ENCODE data around the gene KREMEN1. TPM values are rescaled to one million over a fixed set of nuclear protein-coding genes. Genes with fewer than 3 reads are reported as not detected.

KREMEN1 gene
- total RNA-seq, 1 experiment from 2014 or later = 2.4 TPM

DNA sequence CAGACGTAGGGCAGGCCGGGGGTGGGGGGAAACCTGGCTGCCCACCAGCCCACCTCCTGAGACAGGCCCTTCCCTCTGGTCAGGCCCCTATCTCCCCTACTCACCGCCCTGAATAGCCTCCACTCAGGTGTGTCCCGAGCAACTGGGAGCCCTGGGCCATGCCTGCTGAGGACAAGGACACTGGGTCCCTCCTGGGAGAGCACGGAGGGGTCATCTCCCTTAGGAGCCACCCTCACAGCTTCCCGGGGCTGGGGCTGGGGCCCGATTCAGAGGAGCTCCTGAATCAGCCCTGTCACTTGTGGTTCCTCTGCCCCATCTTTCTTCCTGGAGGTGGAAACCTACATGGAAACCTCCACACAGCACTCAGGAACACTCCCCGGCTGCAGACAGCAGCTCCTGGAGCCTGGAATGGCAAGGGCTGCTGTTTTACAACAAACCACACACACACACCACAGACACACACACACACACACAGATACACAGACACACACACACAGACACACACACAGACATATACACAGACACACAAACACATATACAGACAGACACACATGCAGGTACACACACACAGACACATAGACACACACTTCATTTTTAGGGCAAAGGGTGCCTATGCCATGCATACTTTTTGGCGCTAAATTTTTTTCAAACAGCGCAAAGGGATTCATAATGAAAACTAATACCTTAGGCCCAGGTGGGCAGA is 123.3 kb downstream of the KREMEN1 start:
- no peak for DNase-seq
- Histone ChIP-seq H3K27me3 (no peaks in the 10 kb centered on the region), H3K9me3 (no peaks in the 10 kb centered on the region), H3K4me3 (no peak overlapping the region), H3K36me3 (no peaks in the 10 kb centered on the region)

DNA sequence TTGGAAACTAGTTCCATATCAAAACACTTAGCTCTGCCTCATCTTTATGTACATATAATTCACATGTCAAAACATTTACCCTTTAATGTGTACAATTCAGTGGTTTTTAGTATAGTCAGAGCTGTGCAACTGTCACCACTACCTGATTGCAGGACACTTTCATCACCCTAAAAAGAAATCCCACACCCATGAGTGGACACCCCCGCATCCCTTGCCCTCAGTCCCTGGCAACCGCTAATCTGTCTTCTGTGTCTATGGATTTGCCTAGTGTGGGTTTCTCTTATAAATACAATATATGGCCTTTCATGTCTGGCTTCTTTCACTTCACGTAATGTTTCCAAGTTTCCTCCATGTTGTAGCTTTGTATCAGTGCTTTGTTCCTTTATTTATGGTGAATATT is 124.3 kb downstream of the KREMEN1 start:
- DNase-seq = no peak
- Histone ChIP-seq H3K4me3 (no peak overlapping the region), H3K9me3 (no peaks in the 10 kb centered on the region), H3K36me3 (no peaks in the 10 kb centered on the region), H3K27me3 (no peaks in the 10 kb centered on the region)

DNA sequence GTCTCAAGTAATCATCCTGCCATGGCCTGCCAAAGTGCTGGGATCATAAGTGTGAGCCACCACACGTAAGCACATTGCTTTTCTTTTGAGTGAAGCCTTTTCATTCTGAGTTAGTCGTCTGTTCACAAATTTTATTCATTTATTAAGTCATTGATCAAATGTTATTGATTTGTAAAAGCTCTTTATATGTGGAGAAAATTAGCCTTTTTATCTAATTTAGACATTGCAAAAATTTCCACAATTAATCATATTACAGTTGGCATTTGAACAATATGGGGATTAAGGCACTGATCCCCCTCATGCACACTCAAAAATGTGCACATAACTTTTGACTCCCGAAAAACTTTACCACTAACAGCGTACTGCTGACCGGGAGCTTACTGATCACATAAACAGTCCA is 125.4 kb downstream of the KREMEN1 start:
- no peaks in the 10 kb centered on the region for H3K9me3 ChIP-seq
- no peaks in the 10 kb centered on the region for H3K27me3 ChIP-seq
- H3K4me3 ChIP-seq = no peak overlapping the region
- H3K36me3 ChIP-seq = no peaks in the 10 kb centered on the region
- DNase-seq = no peak

DNA sequence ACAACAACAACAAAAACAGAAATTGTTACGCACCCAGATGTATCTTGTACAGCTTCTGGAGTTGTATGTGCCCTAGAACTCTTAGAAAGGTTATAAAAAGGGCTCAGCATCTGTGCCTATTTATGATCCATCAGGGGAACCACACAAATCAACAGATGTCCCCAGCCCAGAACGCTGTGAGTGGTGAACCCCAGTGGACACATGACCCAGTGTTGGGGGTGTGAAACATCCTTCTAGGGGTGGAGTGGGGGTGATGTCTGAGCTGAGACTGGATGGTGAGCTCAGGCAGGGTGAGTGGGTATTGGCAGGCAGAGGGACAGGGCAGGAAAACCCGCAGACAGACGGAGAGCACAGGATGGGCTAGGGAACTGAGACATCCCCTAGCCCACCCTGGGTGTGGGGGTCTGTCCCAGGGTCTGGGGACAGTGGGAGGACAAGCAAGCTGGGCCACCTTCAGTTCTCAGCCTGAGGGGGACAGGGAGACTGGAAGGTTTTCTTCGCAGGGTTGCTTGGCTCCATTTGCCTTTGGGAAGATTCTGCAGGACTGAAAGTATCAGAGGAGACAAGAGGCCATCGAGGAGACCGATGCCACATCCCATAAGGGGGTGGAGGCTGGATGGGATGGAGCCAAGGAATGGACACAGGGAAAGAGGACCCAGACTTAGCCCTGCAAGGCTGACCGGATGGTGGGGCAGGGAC is 127.0 kb downstream of the KREMEN1 start:
- no peak for DNase-seq
- no peaks in the 10 kb centered on the region for H3K27me3 ChIP-seq
- H3K9me3 ChIP-seq = no peaks in the 10 kb centered on the region

DNA sequence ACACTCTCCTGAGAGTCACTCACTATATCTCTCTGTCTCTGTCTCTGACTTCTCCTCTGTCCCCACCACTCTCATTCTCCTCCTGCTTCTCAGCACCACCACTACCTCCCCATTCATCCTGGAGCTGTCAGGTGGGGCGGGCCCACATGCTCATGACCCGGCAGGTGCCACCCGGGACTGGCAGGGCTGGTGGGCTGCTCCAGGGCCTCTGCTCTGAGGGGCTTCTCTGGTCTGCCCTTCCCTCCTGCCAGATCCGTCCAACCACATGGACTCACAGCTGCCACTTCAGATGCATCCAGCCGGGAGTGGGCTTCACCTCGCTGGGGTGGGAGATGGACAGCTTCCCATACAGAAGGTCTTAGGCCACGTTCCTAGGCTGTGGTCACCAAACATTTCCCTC is 128.1 kb downstream of the KREMEN1 start:
- H3K4me3 ChIP-seq = no peak overlapping the region
- no peaks in the 10 kb centered on the region for H3K36me3 ChIP-seq
- no peaks in the 10 kb centered on the region for H3K27me3 ChIP-seq
- DNase-seq = no peak
- H3K9me3 ChIP-seq = no peaks in the 10 kb centered on the region

More for the DNA sequence above, 127.0 kb downstream of the KREMEN1 start:
- Histone ChIP-seq H3K4me3 (no peak overlapping the region), H3K36me3 (no peaks in the 10 kb centered on the region)

DNA sequence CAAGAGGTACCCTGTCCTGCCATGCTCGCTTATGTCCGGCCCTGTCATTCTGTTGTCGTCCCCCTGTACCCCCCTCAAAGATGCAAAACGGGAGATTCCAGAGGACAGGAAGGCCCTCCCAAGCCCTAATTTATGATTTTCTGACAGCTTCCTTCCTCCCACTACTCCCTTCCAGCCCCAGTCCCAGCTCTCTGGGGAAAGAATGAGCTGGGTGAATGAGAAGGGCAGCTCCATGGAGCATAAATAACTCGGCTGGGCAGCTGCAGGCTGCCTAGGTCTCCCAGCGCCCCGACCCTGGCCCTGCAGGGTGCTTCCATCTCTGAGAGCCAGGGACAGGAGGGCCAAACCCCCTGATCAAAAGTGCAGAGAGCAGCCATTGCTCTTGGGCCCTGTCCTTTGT is 128.9 kb downstream of the KREMEN1 start:
- DNase-seq = no peak
- H3K36me3 ChIP-seq = no peaks in the 10 kb centered on the region

DNA sequence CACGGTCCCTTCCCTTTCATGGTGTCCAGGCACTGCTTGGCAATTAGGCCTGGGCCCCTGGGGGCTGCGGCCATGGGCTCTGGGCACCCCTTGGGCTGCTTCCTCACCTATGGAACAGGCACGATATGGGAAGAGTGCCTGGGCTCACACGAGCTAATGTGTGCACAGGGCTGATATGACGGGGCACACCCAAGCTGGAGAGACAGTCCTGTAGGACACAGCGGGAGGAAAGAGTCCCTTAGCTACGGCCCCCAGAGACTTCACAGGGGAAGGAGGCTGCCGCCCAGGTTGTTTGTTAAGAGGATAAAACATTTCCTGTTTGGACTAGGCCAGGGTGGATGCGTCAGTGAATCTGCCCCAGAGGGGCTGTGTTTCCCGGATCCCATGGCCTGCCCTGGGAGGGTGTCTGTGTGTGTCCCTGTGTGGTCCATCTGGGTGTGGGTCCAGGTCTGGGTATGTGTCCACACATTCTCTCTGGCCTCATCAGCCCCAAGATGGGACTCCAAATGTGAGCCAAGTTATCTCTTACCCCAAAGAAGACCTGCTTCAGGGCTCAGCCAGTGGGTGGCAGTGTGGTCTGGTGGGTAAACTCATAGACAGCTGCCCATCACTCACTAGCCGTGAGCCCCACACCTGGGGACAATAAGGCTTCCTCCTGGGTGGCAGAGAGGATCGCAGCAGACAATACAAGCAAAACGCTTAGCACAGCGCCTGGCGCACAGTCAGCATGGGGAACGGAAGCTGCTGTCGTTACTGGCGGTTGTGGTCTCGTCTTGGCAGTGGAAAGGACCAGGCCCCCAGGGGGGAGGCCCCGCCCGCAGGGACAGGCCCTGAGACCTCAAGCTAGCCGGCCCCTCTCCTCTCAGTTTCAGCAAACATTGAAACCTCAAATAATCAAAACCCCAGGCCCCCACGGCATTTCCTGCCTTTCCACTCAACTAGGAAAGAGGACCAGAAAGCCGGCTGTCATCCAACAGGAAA is 129.7 kb downstream of the KREMEN1 start:
- no peaks in the 10 kb centered on the region for H3K9me3 ChIP-seq
- H3K36me3 ChIP-seq = no peaks in the 10 kb centered on the region
- peak; percentile 20 for DNase-seq
- H3K4me3 ChIP-seq = no peak overlapping the region
- no peaks in the 10 kb centered on the region for H3K27me3 ChIP-seq

More for the DNA sequence above, 128.9 kb downstream of the KREMEN1 start:
- Histone ChIP-seq H3K4me3 (no peak overlapping the region), H3K27me3 (no peaks in the 10 kb centered on the region), H3K9me3 (no peaks in the 10 kb centered on the region)

DNA sequence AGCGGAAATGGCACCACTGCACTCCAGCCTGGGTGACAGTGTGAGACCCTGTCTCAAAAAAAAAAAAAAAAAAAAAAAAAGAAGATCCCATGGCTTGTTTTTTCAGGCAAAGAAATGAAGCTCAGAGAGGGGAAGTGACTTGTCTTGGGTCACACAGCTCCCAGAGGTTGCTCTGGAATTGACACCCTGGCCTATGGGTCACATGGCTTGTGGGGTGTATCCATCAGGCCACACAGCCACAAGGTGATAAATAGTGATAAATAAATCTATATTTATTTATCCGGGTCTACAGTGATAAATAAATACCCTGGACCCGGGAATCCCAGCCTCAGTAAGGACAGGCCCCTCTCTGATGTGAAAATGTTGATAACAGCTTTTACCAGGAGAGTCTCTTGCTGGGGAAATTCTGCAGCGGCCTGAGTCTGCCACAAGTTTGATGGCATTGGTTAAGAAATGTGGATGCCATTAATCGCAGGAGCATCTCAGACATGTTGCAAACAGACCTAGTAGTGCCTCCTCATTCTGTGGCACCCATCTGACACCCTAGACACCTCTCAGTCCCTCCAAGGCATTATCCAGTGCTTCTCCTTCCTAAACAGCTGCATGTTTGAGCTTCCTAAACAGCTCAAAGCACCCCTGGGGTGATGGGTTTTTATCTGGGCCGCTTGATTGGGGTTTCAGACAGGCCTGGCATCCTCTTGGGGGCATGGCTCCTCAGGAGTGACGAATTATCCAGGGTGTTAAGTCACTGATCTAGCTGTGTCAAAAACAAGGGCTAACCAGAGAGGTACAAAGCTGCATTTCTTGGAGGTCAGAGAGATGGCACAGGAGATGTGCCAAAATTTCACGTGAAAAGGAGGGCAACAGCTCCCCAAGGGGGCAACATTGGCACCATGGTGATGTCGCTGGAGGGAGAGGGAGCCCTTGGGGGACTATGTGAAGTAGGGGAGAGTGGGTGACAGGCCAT is 130.9 kb downstream of the KREMEN1 start:
- Histone ChIP-seq H3K36me3 (no peaks in the 10 kb centered on the region), H3K9me3 (no peaks in the 10 kb centered on the region), H3K4me3 (no peak overlapping the region), H3K27me3 (no peaks in the 10 kb centered on the region)
- DNase-seq = no peak

DNA sequence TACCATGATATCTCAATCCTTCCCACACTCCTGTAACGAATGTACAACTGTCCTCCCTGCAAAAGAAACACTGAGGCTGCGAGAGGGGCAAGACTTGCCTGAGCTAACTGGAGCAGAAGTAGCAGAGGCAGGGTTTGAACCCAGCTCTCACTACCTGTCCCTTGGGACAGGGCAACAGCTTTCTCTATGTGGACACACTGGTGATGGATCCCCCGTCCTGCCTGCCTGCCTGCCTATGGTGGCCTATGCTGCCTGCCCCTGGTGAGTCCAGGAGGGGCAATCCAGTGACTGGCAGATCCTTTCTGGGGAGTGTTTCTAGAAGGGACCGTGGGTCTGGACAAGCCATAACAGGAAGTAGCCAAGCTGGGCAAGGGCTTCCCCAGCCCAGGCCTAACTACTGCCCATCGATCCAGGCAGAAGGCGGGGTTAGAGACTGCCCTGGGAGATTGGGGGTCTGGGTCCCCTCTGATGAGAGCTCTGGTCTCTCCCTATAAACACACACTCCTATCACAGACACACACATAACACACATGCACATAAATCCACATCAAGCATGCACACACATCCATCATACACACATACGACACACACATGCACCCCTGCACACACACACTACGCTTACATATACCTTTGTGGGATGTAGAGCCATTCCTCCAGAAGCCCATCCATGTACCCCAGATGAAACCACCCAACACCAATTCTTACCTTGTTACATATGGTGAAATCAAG is 131.8 kb downstream of the KREMEN1 start:
- H3K36me3 ChIP-seq = no peaks in the 10 kb centered on the region
- H3K27me3 ChIP-seq = no peaks in the 10 kb centered on the region
- H3K4me3 ChIP-seq = no peak overlapping the region
- no peaks in the 10 kb centered on the region for H3K9me3 ChIP-seq
- no peak for DNase-seq

DNA sequence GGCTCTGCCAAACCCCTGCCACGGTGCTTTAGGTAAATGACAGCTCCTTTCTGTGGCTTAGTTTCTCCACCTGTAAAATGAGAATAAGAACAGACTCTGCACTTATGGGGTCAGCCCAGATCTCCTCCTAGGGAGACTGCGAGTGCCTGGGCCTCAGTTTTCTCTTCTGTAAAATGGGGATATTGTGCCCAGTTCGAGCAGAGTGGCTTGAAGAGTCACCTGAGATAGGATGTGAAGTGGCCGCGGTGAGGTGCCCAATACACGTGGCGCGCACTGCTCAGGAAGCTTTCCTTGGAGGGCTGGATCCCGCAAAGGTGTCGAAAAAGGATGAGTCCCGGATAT is 132.4 kb downstream of the KREMEN1 start:
- DNase-seq = no peak
- H3K27me3 ChIP-seq = no peaks in the 10 kb centered on the region
- no peaks in the 10 kb centered on the region for H3K36me3 ChIP-seq
- no peaks in the 10 kb centered on the region for H3K9me3 ChIP-seq
- peak overlapping the region; percentile 36 for H3K4me3 ChIP-seq

DNA sequence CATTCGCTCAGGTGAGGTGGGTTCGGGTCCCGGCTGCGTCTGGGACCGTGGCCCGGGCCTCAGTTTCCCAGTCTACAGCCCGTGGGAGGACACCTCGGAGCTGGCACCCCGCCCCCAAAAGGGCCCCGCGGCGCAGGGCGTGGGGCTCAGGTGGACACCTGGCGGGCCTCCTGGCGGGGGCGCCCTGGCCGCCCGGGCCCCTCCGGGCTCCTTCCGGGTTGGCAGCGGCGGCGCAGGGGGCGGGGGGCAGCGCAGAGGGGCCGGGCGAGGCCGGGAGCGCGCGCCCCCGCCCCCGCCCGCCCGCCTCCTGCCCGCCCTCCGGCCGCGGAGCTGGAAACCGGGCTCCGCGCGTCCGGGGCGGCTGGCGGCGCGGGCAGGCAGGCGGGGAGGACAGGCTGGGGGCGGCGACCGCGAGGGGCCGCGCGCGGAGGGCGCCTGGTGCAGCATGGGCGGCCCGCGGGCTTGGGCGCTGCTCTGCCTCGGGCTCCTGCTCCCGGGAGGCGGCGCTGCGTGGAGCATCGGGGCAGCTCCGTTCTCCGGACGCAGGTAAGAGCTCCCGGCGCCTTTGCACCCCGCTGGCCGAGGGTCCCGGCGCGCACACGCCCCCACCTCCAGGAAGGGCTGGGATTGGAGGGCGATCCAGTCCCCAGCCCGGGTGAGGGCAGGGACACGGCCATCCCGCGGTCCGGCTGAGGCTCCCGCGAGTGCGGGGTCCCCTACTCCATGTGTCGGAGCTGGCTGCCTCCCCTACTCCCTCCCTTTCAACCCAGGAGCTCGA is 132.9 kb downstream of the KREMEN1 start, which contains the start of gene EMID1:
Gene EMID1, plus strand, starts transcription at position 303 of the 778 bp plus-strand sequence. Its CDS starts 143 bp downstream, at position 446.
- H3K9me3 ChIP-seq = no peaks in the 10 kb centered on the region
- peak; percentile 44 for DNase-seq
- H3K4me3 ChIP-seq = peak within 1 kb of the TSS; percentile 47
- H3K27me3 ChIP-seq = no peaks in the 10 kb centered on the region
- no peaks in the 10 kb centered on the region for H3K36me3 ChIP-seq

DNA sequence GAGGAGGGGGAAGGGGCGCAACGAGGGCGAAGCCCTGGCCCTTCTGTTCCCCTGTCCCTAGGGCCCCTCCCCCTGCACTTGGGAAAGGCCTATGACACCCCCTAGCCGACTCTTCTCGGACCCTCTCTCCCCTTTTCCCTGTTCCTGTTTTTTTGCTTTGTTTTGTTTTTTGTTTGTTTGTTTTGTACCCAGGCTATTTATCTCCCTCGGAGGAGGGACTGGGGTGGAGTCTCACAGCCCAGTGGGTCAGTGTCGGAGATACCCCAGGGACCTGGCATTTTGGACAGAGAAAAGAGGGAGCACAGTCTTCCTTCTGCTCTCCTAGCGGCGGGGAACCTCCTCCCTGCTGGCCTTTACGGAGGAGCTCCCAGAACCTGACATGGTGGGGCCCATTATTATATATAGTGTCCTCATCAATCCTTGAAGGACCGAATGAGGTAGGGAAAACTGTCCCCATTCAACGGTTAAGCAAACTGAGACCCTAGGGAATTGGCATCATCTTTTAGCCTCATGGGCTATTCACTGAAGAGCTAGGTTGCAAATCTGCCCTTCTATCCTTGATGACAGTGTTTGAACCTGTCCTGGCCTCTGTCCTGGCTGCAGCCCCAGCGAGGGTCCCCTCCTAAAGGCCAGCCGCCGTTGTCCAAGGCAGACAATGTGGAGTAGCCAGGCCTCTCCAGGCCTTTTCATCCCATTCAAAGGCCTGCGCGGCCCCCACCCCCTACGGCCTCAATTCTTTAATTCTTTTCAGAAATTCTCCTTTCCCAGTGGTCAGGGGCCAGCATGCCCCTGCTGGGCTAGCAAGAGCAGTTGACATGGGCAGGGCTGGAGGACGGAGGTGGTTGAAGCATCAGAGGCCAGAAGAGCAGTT is 133.8 kb downstream of the KREMEN1 start:
- no peaks in the 10 kb centered on the region for H3K9me3 ChIP-seq
- no peaks in the 10 kb centered on the region for H3K36me3 ChIP-seq
- peak overlapping the region; percentile 47 for H3K4me3 ChIP-seq
- no peak for DNase-seq
- H3K27me3 ChIP-seq = no peaks in the 10 kb centered on the region

DNA sequence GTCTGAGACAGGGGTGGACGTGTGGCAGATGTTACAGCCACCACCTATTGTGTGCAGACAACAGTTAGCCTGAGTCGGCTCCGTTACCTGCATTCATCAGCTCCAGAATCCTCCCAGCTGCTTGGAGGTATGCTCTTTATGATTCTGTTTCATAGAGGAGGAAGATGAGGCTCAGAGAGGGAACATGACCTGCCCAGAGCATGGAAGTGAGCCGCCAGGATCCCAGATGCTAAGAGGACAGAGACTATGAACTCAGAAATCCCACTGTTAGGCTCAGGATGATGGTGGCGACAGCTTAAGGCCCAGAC is 134.4 kb downstream of the KREMEN1 start:
- Histone ChIP-seq H3K27me3 (no peaks in the 10 kb centered on the region), H3K4me3 (no peak overlapping the region), H3K9me3 (no peaks in the 10 kb centered on the region), H3K36me3 (no peaks in the 10 kb centered on the region)
- no peak for DNase-seq

All from MG63 (cell line).